ENCODE data around the gene DUSP7.

Gene DUSP7

DNA sequence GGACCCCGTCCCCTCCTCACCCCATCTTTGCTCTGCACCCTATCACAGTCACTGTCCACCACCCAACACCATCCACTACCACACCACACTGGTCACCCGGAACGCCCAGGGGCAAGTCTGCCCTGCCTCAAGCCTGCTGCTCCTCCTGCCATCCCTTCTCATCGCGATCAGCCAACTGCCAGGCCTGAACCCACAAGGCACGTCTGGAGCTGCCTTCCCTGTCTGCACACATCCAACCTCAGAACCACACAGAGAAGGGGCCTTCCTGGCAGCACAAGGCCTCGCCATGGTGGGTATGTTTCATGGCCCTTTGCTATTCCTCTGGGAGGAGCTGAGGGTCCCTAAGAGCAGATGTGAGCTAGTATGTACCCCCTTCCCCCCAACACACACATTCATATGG, 3.4 kb upstream of the DUSP7 start:
- Histone ChIP-seq H3K27ac (no peak overlapping the region), H3K4me3 (no peak overlapping the region)
- DNase-seq (ENCODE audit: low spot score): no peak
- TF ChIP-seq CTCF (IDR thresholded peaks at IDR 0.05): no peak

DNA sequence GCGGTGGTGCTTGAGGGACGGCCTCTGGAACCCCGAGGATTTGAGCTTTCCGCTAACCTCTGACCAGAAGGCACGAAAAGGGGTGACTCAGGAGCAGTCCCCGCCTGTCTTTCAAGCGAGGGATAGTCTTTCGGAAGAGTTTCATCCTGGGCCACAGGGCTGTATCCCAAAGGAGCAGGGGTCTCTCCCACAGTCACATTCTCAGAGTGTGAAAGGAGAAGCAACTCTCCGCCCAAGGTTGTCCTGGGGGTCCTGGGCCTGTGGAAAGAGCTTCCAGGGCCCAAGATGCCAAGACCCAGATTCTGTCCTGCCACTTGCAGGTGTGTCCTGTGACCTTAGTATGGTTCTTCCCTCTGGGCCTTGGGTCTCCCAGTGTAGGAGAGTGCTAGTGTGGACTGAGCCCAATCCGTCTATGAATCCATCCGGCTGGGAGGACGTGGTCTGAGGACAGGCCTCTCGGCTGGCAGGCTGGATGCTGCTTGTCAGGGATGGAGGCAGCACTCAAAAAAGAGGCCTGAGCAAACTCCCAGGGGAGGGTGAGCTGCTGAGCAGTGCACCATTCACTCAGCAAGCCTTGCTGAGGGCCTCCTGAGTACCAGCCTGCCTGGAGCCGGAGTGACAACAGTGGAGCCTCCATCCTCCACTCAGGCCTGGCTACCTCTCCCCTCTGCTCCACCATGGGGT, 1.6 kb upstream of the DUSP7 start:
- Histone ChIP-seq H3K27ac (peak overlapping the region in 1 of 2 donors; percentile 72), H3K4me3 (peak overlapping the region; percentile 84)
- no peak for TF ChIP-seq CTCF (IDR thresholded peaks at IDR 0.05)
- no peak for DNase-seq (ENCODE audit: low spot score)

GRCh38 chr3:52056968-52057811, 819 bp upstream of the DUSP7 start:
- TF ChIP-seq CTCF (IDR thresholded peaks at IDR 0.05): no peak
- H3K4me3 ChIP-seq: peak overlapping the region; percentile 84
- peak; percentile 99 for DNase-seq (ENCODE audit: low spot score)
- peak overlapping the region; percentile 83 to 98 for H3K27ac ChIP-seq

GRCh38 chr3:52055537-52056351, 627 bp downstream of the DUSP7 start:
- peak overlapping the region; percentile 84 for H3K4me3 ChIP-seq
- peak overlapping the region; percentile 88 to 98 for H3K27ac ChIP-seq
- no peak for TF ChIP-seq CTCF (IDR thresholded peaks at IDR 0.05)
- DNase-seq (ENCODE audit: low spot score): no peak

GRCh38 chr3:52054661-52055511, 1.5 kb downstream of the DUSP7 start:
- Histone ChIP-seq H3K27ac (peak overlapping the region; percentile 88 to 98), H3K4me3 (peak overlapping the region; percentile 84)
- no peak for DNase-seq (ENCODE audit: low spot score)
- no peak for TF ChIP-seq CTCF (IDR thresholded peaks at IDR 0.05)

All from coronary artery (tissue), 2 donors.